Gastroesophageal sphincter (tissue), 4 donors: Measurements from ENCODE around the gene ITGB8. TPM values are rescaled to one million over a fixed set of nuclear protein-coding genes. Genes with fewer than 3 reads are reported as not detected.

ENCODE experiments used
- ATAC-seq: fragments of 150-250 bp; one replicate; pipeline ENCODE4 v1.9.1; 2016; ENCODE audit warnings: mild to moderate bottlenecking, moderate library complexity
- H3K27ac ChIP-seq, 4 donors: fragments of 200-600 bp; sonication (generic) in 3 of 4; 1 replicate in 3 of 4; 2 replicates in 1 of 4; pipeline ENCODE4 v1.5.1; 2016 to 2019
- H3K27me3 ChIP-seq: fragments of 200-600 bp; sonication (generic); one replicate; pipeline ENCODE4 v1.5.1; 2019
- H3K36me3 ChIP-seq, 2 donors: fragments of 200-600 bp; sonication (generic); one replicate each; pipeline ENCODE4 v1.5.1; 2019; ENCODE audit warnings: control low read depth in 1 of 2
- H3K4me1 ChIP-seq, 3 donors: fragments of 200-600 bp; sonication (generic); 1 replicate in 2 of 3; 2 replicates in 1 of 3; pipeline ENCODE4 v1.5.1; 2016 to 2019; ENCODE audit warnings: control low read depth in 2 of 3
- H3K4me3 ChIP-seq, 2 donors: fragments of 200-600 bp; sonication (generic); one replicate each; pipeline ENCODE4 v1.5.1; 2019; ENCODE audit warnings: mild to moderate bottlenecking in 1 of 2, moderate library complexity in 1 of 2
- H3K9me3 ChIP-seq, 3 donors: fragments of 200-600 bp; sonication (generic); one replicate each; pipeline ENCODE4 v1.5.1; 2017 to 2019; ENCODE audit warnings: control low read depth in 2 of 3
- EP300 ChIP-seq: sonication (generic); formaldehyde crosslinking; IDR thresholded peaks from one replicate; pipeline ENCODE4 v1.6.1; 2017; ENCODE audit warnings: antibody characterized with exemption, mild to moderate bottlenecking
- POLR2A ChIP-seq, 2 donors: fragments of 450-650 bp; IDR thresholded peaks; one replicate each; pipeline ENCODE4 v1.6.1; 2017; ENCODE audit warnings: antibody characterized with exemption in 2 of 2, mild to moderate bottlenecking in 2 of 2, moderate library complexity in 1 of 2
- POLR2AphosphoS5 ChIP-seq: sonication (generic); formaldehyde crosslinking; IDR thresholded peaks from one replicate; pipeline ENCODE4 v1.6.1; 2017; ENCODE audit warnings: antibody characterized with exemption
- WGBS, 2 donors: methylation state at CpG; one replicate each; pipeline ENCODE4 v1.1.5; 2018; ENCODE audit warnings: low coverage in 1 of 2; 5-methylcytosine and 5-hydroxymethylcytosine counted together
- total RNA-seq, 4 donors: library from RNA; depleted of rRNA; stranded (reverse); fragments of >200 nt; gene quantifications; one replicate each; pipeline ENCODE4 v1.1.0, GENCODE V29; 2016
- TF ChIP-seq, protein P1 (sequence below), 4 experiments: fragments of 200-600 bp in 2 of 4; fragments of 450-650 bp in 2 of 4; sonication (generic) in 1 of 4; IDR thresholded peaks; one replicate each; pipeline ENCODE4 v1.5.1; 2017 to 2019; ENCODE audit warnings: antibody characterized with exemption in 4 of 4, mild to moderate bottlenecking in 2 of 4, moderate library complexity in 2 of 4

Gene ITGB8
- total RNA-seq, 4 donors from 2014 or later = 16.2 to 34.2 (median 27.1) TPM

DNA sequence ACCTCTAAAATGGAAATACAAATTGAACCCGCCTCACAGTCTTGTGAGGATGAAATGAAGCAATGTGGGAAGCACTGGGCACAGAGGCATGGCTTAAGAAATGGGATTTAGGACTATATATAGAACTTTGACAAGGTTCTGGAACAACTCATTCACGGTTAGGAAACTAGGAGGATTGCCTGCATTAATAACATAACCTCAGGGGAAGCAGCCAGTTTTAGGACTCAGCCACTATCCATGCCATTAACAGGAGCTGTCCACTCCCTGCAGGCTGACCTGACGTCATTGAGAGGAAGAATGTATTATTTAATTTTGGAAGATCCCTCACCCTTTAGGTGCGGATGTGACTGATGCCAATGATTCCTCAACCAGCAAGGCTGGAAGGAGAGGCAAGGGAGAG is 34.8 kb downstream of the ITGB8 start:
- no peaks in the 10 kb centered on the region for H3K9me3 ChIP-seq
- peaks cover 0 to 32% (median 7%) of the 10 kb centered on the region in 3 donors for H3K4me1 ChIP-seq
- H3K27me3 ChIP-seq = no peaks in the 10 kb centered on the region
- H3K36me3 ChIP-seq = peaks cover 0 to 12% of the 10 kb centered on the region in 2 donors
- TF ChIP-seq POLR2A (IDR thresholded peaks at IDR 0.05) (no peak), POLR2AphosphoS5 (peak; percentile 81)
- peak overlapping the region in 3 of 4 donors; percentile 24 to 56 (median 30) for H3K27ac ChIP-seq
- WGBS, 2 donors = 26 to 28% methylated on average over 4 of the region's 4 CpGs
- no peak overlapping the region for H3K4me3 ChIP-seq
- peak; percentile 87 for ATAC-seq

DNA sequence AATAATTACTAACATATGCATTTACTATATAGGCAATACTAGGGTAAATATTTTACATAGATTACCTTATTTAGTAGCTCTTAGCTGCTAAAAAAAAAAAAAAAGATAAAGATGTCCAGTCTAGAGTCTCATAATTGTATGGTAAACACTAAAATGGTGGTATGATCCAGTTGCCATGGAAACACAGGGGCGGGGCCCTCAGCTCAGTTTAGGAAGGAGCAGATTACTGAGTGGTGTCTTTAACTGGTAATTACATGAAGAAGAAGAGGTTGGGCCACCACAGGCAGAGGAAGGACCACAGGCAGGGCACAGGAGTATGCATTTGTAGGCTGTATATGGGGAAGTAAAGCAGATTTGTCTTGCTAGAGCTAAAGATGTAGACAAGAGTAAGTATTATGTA is 43.7 kb downstream of the ITGB8 start:
- Histone ChIP-seq H3K36me3 (no peaks in the 10 kb centered on the region), H3K9me3 (no peaks in the 10 kb centered on the region), H3K4me1 (no peaks in the 10 kb centered on the region), H3K4me3 (no peak overlapping the region), H3K27me3 (no peaks in the 10 kb centered on the region), H3K27ac (no peak overlapping the region)
- no peak for ATAC-seq
- WGBS, 2 donors = 86 to 89% methylated on average over 1 of the region's 1 CpG
- no peak for TF ChIP-seq POLR2AphosphoS5
- no peak for TF ChIP-seq POLR2A (IDR thresholded peaks at IDR 0.05)
- TF ChIP-seq EP300 = no peak
- TF ChIP-seq, protein P1, sequence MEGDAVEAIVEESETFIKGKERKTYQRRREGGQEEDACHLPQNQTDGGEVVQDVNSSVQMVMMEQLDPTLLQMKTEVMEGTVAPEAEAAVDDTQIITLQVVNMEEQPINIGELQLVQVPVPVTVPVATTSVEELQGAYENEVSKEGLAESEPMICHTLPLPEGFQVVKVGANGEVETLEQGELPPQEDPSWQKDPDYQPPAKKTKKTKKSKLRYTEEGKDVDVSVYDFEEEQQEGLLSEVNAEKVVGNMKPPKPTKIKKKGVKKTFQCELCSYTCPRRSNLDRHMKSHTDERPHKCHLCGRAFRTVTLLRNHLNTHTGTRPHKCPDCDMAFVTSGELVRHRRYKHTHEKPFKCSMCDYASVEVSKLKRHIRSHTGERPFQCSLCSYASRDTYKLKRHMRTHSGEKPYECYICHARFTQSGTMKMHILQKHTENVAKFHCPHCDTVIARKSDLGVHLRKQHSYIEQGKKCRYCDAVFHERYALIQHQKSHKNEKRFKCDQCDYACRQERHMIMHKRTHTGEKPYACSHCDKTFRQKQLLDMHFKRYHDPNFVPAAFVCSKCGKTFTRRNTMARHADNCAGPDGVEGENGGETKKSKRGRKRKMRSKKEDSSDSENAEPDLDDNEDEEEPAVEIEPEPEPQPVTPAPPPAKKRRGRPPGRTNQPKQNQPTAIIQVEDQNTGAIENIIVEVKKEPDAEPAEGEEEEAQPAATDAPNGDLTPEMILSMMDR (IDR thresholded peaks at IDR 0.05) = no peak

DNA sequence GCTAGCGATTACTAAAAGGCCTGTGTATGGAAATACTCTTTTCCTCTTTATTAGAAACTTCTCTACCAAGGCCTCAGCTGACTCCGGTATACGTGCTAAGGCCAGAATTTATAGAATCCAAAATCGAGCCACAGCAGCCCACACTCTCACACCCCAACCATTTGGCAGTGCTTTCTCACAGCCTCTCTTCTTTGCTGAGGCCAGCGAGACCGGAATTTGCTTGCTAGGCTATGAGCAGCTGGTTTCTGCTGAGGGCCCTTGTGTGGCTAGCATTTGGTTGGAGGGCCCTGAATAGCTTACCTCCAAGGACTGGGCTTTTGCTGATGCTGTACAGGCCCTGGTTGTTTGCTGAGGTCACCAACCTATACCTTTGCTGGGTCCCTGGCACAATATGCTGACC is 46.1 kb downstream of the ITGB8 start:
- ATAC-seq = no peak
- no peak overlapping the region for H3K27ac ChIP-seq
- no peak overlapping the region for H3K4me3 ChIP-seq
- H3K9me3 ChIP-seq = no peaks in the 10 kb centered on the region
- H3K4me1 ChIP-seq = no peaks in the 10 kb centered on the region
- peaks cover 0 to 23% of the 10 kb centered on the region in 2 donors for H3K36me3 ChIP-seq
- H3K27me3 ChIP-seq = no peaks in the 10 kb centered on the region
- 75 to 90% methylated on average over 4 to 5 of the region's 6 CpGs for WGBS, 2 donors
- no peak for TF ChIP-seq EP300
- TF ChIP-seq, protein P1 (IDR thresholded peaks at IDR 0.05) = no peak
- no peak for TF ChIP-seq POLR2AphosphoS5
- TF ChIP-seq POLR2A (IDR thresholded peaks at IDR 0.05) = no peak

DNA sequence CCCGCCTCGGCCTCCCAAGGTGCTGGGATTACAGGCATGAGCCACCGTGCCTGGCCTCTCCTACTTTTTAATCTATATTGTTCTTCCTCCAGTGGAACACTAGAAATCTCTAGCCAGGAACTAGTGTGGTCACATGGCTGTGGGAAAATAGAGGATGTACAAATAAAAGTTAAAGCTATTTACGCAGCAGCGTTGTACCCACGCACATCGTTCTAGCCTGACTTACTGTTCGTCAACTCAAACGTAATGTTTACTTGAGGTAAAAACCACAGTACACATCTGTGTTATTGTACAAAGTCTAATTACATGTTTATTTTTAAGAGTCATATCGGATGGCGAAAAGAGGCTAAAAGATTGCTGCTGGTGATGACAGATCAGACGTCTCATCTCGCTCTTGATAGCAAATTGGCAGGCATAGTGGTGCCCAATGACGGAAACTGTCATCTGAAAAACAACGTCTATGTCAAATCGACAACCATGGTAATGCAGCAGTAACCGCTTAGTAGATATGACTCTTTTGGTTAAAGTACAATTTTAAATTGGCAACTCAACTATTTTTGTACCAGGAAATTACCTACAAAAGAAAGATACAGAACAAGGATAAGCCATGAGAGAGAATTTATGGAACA is 50.8 kb downstream of the ITGB8 start:
- Histone ChIP-seq H3K36me3 (peaks cover 0 to 58% of the 10 kb centered on the region in 2 donors), H3K27me3 (no peaks in the 10 kb centered on the region), H3K4me1 (no peaks in the 10 kb centered on the region), H3K4me3 (no peak overlapping the region), H3K9me3 (no peaks in the 10 kb centered on the region), H3K27ac (no peak overlapping the region)
- TF ChIP-seq POLR2A (IDR thresholded peaks at IDR 0.05) (no peak), POLR2AphosphoS5 (no peak), EP300 (no peak)
- TF ChIP-seq, protein P1 (IDR thresholded peaks at IDR 0.05) = no peak
- 92 to 93% methylated on average over 13 to 16 of the region's 17 CpGs for WGBS, 2 donors
- ATAC-seq = no peak

DNA sequence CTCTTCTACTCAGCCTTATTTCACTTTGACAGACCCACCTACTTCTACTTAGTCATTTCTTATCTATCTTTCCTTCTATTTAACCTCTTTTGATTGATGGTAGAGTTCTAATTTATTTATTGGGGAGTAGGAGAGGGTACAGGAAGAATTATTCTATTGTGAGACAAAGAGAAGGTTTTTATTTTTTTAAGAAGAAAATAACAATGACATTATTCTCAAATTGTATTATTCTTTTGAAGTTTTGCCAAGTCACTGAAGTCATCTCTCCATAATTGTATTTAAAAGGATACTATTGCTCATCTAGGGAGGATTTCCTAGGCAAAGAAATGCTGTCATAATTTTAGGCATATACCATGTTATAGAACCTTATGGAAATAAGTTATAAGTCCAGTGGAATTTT is 52.7 kb downstream of the ITGB8 start:
- H3K9me3 ChIP-seq = no peaks in the 10 kb centered on the region
- H3K27me3 ChIP-seq = no peaks in the 10 kb centered on the region
- H3K36me3 ChIP-seq = peaks cover 0 to 64% of the 10 kb centered on the region in 2 donors
- H3K27ac ChIP-seq = no peak overlapping the region
- no peak overlapping the region for H3K4me3 ChIP-seq
- TF ChIP-seq POLR2A (IDR thresholded peaks at IDR 0.05) (no peak), POLR2AphosphoS5 (no peak), EP300 (no peak)
- TF ChIP-seq, protein P1 (IDR thresholded peaks at IDR 0.05) = no peak
- ATAC-seq = no peak
- H3K4me1 ChIP-seq = no peaks in the 10 kb centered on the region
